IgD-negative memory B cell (primary cell): Measurements from ENCODE around the gene IFIT2. TPM values are rescaled to one million over a fixed set of nuclear protein-coding genes. Genes with fewer than 3 reads are reported as not detected.
A peak's percentile ranks its signal among the peaks of the same experiment; 100 is the strongest.

Experiments used
- H3K27ac Mint-ChIP-seq, 3 donors: one replicate each; pipeline ENCODE4 v1.8.0; 2020 to 2022; ENCODE audit warnings: mild to moderate bottlenecking in 3 of 3, mixed read lengths in 3 of 3, moderate library complexity in 1 of 3
- H3K27me3 Mint-ChIP-seq: one replicate; pipeline ENCODE4 v1.8.0; 2021; ENCODE audit warnings: mixed read lengths
- H3K36me3 Mint-ChIP-seq: one replicate; pipeline ENCODE4 v1.8.0; 2020; ENCODE audit warnings: mild to moderate bottlenecking, mixed read lengths
- H3K4me1 Mint-ChIP-seq, 3 donors: one replicate each; pipeline ENCODE4 v1.8.0; 2020 to 2022; ENCODE audit warnings: mixed read lengths in 3 of 3, mild to moderate bottlenecking in 1 of 3
- H3K4me3 Mint-ChIP-seq, 4 donors: one replicate each; pipeline ENCODE4 v1.8.0; 2020 to 2022; ENCODE audit warnings: mild to moderate bottlenecking in 4 of 4, mixed read lengths in 4 of 4, moderate library complexity in 3 of 4
- H3K9me3 Mint-ChIP-seq, 3 donors: one replicate each; pipeline ENCODE4 v1.8.0; 2020 to 2021; ENCODE audit warnings: mixed read lengths in 3 of 3, mild to moderate bottlenecking in 1 of 3
- polyA plus RNA-seq: library from polyadenylated mRNA; unstranded; fragments of 300-500 nt; fragmentation: Illumina TruSeq; gene quantifications from one replicate; pipeline ENCODE4 v1.2.3, GENCODE V29; 2021

The IFIT2 gene
- polyA plus RNA-seq, 1 donor from 2014 or later = 13.6 TPM

DNA sequence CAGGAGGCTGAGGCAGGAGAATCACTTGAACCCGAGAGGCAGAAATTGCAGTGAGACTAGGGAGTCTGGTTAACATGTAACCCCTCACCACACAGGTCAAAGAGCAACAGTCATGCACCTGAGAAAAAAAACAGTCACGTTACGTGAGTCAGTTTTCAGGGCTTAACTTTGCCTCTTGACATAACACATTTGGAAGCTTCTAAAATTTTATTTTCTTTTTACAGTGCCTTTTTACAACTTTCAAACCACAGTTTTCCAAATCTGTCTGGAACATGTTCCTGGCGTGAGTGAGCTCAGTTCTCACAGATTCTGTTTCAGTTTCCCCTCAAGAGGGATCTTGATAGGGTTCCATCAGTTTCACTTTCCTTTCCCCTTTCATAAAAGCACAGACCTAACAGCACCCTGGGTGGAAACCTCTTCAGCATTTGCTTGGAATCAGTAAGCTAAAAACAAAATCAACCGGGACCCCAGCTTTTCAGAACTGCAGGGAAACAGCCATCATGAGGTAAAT lies 30.3 kb downstream of the IFIT2 start:
- peaks cover 37 to 41% (median 41%) of the 10 kb centered on the region in 3 donors for H3K4me1 Mint-ChIP-seq
- peak overlapping the region; percentile 81 to 93 (median 82) for H3K4me3 Mint-ChIP-seq
- no peaks in the 10 kb centered on the region for H3K36me3 Mint-ChIP-seq
- H3K27ac Mint-ChIP-seq = peak overlapping the region; percentile 80 to 97 (median 93)
- H3K9me3 Mint-ChIP-seq = no peaks in the 10 kb centered on the region
- no peaks in the 10 kb centered on the region for H3K27me3 Mint-ChIP-seq

DNA sequence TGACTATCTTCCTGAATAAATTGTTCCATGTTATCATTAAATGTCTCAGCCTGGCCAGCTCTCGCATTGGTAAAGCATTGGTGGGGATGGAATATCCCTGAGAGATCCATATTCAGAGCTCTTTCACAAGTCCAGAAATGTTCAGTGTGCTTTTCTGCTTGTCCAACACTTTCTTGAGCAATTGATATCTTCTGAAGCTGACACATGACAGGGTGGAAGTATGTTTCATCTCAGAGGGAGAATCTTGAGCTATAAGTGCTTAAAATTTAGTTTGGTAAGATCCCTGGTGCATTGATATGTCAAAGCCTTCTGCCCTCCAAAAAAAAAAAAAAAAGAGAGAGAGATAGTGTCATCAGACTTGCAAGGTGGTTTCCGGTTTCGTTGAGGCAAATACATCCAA lies 33.4 kb downstream of the IFIT2 start:
- Mint-ChIP-seq H3K36me3 (peaks cover 11% of the 10 kb centered on the region), H3K9me3 (peaks cover 0 to 1% (median 0%) of the 10 kb centered on the region in 3 donors), H3K27me3 (no peaks in the 10 kb centered on the region), H3K4me3 (no peak overlapping the region), H3K4me1 (peaks cover 21 to 26% (median 26%) of the 10 kb centered on the region in 3 donors), H3K27ac (peak overlapping the region in 1 of 3 donors; percentile 80)

DNA sequence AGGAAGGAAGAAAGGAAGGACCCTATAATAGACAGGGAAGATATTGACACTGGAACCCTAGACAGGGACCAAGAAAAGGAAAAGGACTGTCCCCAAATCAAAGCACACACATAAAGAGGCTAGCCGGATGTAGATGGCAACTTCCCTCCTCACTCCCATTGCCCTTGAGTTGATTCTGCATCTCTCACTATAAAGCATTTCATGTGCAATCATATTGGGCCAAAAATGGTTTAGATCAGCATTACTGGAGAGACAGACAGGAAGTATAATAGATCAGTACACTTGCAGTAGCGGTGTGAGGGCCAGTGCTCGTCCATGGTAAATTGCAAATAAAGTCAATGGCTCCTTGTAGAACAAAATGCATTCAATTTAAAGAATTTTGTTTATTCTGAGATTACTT lies 34.4 kb downstream of the IFIT2 start:
- H3K27ac Mint-ChIP-seq = no peak overlapping the region
- peaks cover 0 to 1% (median 0%) of the 10 kb centered on the region in 3 donors for H3K9me3 Mint-ChIP-seq
- H3K27me3 Mint-ChIP-seq = no peaks in the 10 kb centered on the region
- H3K4me1 Mint-ChIP-seq = peaks cover 21 to 26% (median 22%) of the 10 kb centered on the region in 3 donors
- peak overlapping the region in 2 of 4 donors; percentile 42 to 63 for H3K4me3 Mint-ChIP-seq
- peaks cover 14% of the 10 kb centered on the region for H3K36me3 Mint-ChIP-seq

DNA sequence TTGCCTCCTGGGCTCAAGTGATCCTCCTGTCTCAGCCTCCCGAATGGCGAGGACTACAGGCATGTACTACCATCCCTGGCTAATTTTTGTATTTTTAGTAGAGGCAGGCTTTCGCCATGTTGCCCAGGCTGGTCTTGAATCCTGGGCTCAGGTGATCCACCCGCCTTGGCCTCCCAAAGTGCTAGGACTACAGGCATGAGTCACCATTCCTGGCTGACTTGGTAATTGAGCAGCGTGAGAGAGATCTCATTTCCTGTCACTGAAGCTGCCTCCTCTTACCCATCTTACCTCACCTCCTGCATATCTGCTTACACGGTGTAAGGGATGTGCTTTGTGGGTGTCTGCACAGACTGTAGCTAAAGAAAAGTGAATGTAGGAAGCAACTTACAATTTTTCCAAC lies 35.6 kb downstream of the IFIT2 start:
- Mint-ChIP-seq H3K9me3 (peaks cover 0 to 1% (median 0%) of the 10 kb centered on the region in 3 donors), H3K36me3 (peaks cover 14% of the 10 kb centered on the region), H3K27me3 (no peaks in the 10 kb centered on the region), H3K27ac (no peak overlapping the region), H3K4me3 (no peak overlapping the region), H3K4me1 (peaks cover 16 to 23% (median 20%) of the 10 kb centered on the region in 3 donors)

- no peak overlapping the region for H3K4me3 Mint-ChIP-seq
- no peaks in the 10 kb centered on the region for H3K27me3 Mint-ChIP-seq
- H3K4me1 Mint-ChIP-seq = peaks cover 9 to 11% (median 9%) of the 10 kb centered on the region in 3 donors
- H3K36me3 Mint-ChIP-seq = peaks cover 14% of the 10 kb centered on the region
- H3K9me3 Mint-ChIP-seq = peaks cover 0 to 1% (median 0%) of the 10 kb centered on the region in 3 donors
- H3K27ac Mint-ChIP-seq = no peak overlapping the region
Measured at GRCh38 chr10:89338713-89339112, 36.9 kb downstream of the IFIT2 start.

DNA sequence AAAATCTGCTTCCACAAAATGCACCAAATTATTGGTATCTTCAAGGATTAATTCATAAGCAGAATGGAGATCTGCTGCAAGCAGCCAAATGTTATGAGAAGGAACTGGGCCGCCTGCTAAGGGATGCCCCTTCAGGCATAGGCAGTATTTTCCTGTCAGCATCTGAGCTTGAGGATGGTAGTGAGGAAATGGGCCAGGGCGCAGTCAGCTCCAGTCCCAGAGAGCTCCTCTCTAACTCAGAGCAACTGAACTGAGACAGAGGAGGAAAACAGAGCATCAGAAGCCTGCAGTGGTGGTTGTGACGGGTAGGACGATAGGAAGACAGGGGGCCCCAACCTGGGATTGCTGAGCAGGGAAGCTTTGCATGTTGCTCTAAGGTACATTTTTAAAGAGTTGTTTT lies 38.0 kb downstream of the IFIT2 start:
- H3K4me3 Mint-ChIP-seq = no peak overlapping the region
- peaks cover 3 to 5% (median 5%) of the 10 kb centered on the region in 3 donors for H3K4me1 Mint-ChIP-seq
- H3K27ac Mint-ChIP-seq = no peak overlapping the region
- H3K27me3 Mint-ChIP-seq = no peaks in the 10 kb centered on the region
- H3K9me3 Mint-ChIP-seq = peaks cover 0 to 1% (median 0%) of the 10 kb centered on the region in 3 donors
- peaks cover 14% of the 10 kb centered on the region for H3K36me3 Mint-ChIP-seq

DNA sequence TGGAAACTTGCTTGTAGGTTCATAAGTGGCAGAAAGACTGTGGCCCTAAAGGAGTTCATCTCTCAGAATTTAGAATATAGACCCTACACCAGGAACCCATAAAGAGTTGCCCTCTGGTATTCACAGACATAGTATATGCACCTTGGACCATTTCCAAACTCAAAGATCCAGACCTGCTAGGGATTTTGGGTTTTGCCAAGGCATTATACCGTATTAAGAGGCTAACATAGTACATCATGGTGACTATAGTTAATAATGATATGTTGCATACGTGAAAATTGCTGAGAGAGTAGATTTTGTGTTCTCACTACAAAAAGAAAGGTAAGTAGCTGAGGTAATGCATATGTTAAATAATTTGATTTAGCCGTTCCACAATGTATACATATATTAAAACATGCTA lies 39.8 kb downstream of the IFIT2 start:
- Mint-ChIP-seq H3K27ac (no peak overlapping the region), H3K36me3 (peaks cover 14% of the 10 kb centered on the region), H3K27me3 (no peaks in the 10 kb centered on the region), H3K9me3 (peaks cover 0 to 1% (median 0%) of the 10 kb centered on the region in 3 donors), H3K4me3 (no peak overlapping the region), H3K4me1 (peaks cover 0 to 2% (median 0%) of the 10 kb centered on the region in 3 donors)

- no peak overlapping the region for H3K27ac Mint-ChIP-seq
- H3K36me3 Mint-ChIP-seq = peaks cover 14% of the 10 kb centered on the region
- peaks cover 0 to 1% (median 0%) of the 10 kb centered on the region in 3 donors for H3K9me3 Mint-ChIP-seq
- H3K4me1 Mint-ChIP-seq = peaks cover 4 to 6% (median 4%) of the 10 kb centered on the region in 3 donors
- no peaks in the 10 kb centered on the region for H3K27me3 Mint-ChIP-seq
- no peak overlapping the region for H3K4me3 Mint-ChIP-seq
Measured at GRCh38 chr10:89342206-89342958, 40.5 kb downstream of the IFIT2 start.

DNA sequence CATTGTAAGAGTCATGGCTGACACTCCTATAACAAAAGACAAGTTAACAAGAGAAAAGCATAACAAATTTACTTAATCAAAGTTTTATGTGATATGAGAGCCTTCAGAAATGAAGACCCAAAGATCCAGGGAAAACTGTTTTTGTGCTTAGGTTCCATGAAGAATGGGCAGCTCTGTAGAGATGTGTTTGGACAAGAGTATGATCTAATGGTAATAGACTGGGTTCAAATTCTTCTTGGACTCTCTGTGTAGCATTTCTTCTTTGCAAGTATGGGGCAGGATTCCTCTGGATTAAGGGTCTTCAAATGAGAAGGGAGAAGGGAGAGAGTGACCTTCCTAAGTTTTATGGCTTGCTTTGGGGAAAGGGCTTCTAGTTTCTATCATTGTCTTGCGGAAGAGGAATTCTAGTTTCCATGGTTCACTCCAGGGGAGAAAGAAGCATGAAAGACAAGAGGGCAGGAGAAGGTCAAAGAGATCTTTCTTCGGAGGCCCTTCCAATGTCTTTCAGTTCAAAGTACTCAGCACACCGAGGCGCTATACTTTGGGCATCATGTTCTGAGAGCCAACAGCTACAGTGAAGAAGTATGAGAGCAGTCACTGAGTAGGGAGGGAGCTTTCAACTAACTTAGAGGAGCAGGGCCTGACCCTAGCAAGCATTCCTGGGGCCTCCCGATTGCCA lies 41.4 kb downstream of the IFIT2 start:
- Mint-ChIP-seq H3K9me3 (peaks cover 0 to 1% (median 0%) of the 10 kb centered on the region in 3 donors), H3K4me1 (peaks cover 6 to 12% (median 9%) of the 10 kb centered on the region in 3 donors), H3K4me3 (no peak overlapping the region), H3K36me3 (peaks cover 10% of the 10 kb centered on the region), H3K27ac (no peak overlapping the region), H3K27me3 (no peaks in the 10 kb centered on the region)

DNA sequence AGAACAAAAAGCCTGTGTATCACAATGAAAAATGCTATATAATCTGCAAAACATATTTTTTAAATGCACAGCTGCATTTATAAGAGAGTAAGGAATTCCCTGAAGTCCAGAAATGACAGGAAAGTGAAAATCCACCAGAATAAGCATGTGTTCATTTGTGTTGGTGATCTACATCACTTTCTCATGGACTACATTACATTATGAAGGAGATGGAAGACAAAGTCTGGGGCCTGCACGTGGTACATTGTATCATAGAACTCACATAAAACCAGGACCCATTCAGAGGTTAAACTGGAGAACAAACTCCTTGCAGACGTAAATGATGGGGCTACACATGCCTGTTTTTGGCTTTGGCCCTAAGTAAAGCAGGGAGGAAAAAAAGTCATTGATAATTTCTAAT lies 42.3 kb downstream of the IFIT2 start:
- Mint-ChIP-seq H3K27ac (no peak overlapping the region), H3K27me3 (no peaks in the 10 kb centered on the region), H3K9me3 (no peaks in the 10 kb centered on the region), H3K4me1 (peaks cover 11 to 17% (median 16%) of the 10 kb centered on the region in 3 donors), H3K4me3 (no peak overlapping the region), H3K36me3 (peaks cover 9% of the 10 kb centered on the region)

GRCh38 chr10:89345367-89346000 lies 43.6 kb downstream of the IFIT2 start:
- no peak overlapping the region for H3K4me3 Mint-ChIP-seq
- H3K27ac Mint-ChIP-seq = no peak overlapping the region
- H3K27me3 Mint-ChIP-seq = no peaks in the 10 kb centered on the region
- H3K9me3 Mint-ChIP-seq = no peaks in the 10 kb centered on the region
- H3K36me3 Mint-ChIP-seq = peaks cover 3% of the 10 kb centered on the region
- H3K4me1 Mint-ChIP-seq = peaks cover 17 to 25% (median 20%) of the 10 kb centered on the region in 3 donors

DNA sequence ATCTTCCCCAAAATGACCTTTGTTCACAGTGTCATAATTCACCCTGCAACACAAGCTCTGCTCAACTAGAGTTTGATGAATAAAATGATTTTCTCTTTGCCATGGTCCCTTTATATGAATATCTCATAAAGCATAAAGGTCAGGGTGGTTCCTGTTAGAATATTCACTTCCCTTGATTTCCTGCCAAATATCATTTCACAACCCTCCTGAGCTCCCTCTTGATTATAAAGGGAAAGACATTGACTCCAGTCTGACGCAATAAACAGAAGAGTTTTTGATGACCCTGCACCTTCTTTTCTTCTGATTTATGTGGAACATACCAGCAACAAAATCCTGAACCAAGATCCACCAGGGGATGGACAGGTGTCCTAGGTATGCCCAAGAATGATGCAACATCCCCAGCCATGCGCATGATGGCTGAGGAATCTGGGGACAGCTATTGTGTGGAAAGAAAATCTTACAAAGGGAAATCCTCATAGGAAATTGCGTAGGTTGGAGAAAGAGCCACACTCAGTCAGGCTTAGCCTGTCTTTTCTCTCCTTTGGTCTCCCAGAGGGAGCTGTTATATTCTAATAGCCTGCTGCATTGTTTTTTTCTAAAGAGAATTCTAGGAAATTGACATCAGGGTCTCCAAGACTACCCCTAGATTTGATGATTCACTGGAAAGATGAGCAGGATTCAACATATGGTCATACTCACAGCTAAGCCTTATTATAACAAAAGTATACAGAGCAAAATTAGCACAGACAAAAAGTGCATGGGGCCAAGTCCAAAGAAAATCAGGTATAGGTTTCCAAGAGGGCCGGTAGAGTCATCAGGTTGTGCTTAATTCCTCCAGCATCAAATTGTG lies 44.8 kb downstream of the IFIT2 start:
- H3K9me3 Mint-ChIP-seq = no peaks in the 10 kb centered on the region
- peaks cover 25 to 37% (median 32%) of the 10 kb centered on the region in 3 donors for H3K4me1 Mint-ChIP-seq
- no peaks in the 10 kb centered on the region for H3K27me3 Mint-ChIP-seq
- H3K4me3 Mint-ChIP-seq = no peak overlapping the region
- no peak overlapping the region for H3K27ac Mint-ChIP-seq
- H3K36me3 Mint-ChIP-seq = no peaks in the 10 kb centered on the region

- peaks cover 3% of the 10 kb centered on the region for H3K36me3 Mint-ChIP-seq
- H3K9me3 Mint-ChIP-seq = no peaks in the 10 kb centered on the region
- peak overlapping the region in 1 of 4 donors; percentile 42 for H3K4me3 Mint-ChIP-seq
- peaks cover 29 to 45% (median 42%) of the 10 kb centered on the region in 3 donors for H3K4me1 Mint-ChIP-seq
- H3K27me3 Mint-ChIP-seq = no peaks in the 10 kb centered on the region
- H3K27ac Mint-ChIP-seq = no peak overlapping the region
Measured at GRCh38 chr10:89347701-89348457, 46.0 kb downstream of the IFIT2 start.
